Esophagus squamous epithelium (tissue), 4 donors: ENCODE measurements around the gene EEF1A2.

Source experiments
- CTCF ChIP-seq, 6 experiments: fragments of 450-650 bp in 4 of 6; fragments of 200-600 bp in 2 of 6; sonication (generic) in 2 of 6; IDR thresholded peaks; one replicate each; pipeline ENCODE4 v1.5.1; 2016 to 2019; ENCODE audit warnings: antibody characterized with exemption in 6 of 6, mild to moderate bottlenecking in 4 of 6, moderate library complexity in 4 of 6
- POLR2A ChIP-seq, 4 donors: fragments of 450-650 bp; IDR thresholded peaks; one replicate each; pipeline ENCODE4 v1.6.1; 2017; ENCODE audit warnings: antibody characterized with exemption in 4 of 4, mild to moderate bottlenecking in 4 of 4, moderate library complexity in 3 of 4

- TF ChIP-seq CTCF (IDR thresholded peaks at IDR 0.05): no peak
- TF ChIP-seq POLR2A (IDR thresholded peaks at IDR 0.05): no peak
Measured at GRCh38 chr20:63487781-63488241, 11.1 kb downstream of the EEF1A2 start.
